Hepatocyte (in vitro differentiated cells): ENCODE measurements around the gene ZCCHC8. TPM values are rescaled to one million over a fixed set of nuclear protein-coding genes. Genes with fewer than 3 reads are reported as not detected.

Experiments used
- DNase-seq: peaks from one replicate; pipeline ENCODE4 v3.0.0-alpha.2; 2016; ENCODE audit warnings: low spot score
- H2AFZ ChIP-seq: fragments of 200-600 bp; sonication (generic); 2 replicates; pipeline ENCODE4 v1.6.0; 2016; ENCODE audit warnings: antibody characterized with exemption, mild to moderate bottlenecking
- H3K27ac ChIP-seq: fragments of 200-600 bp; sonication (generic); 2 replicates; pipeline ENCODE4 v1.5.1; 2016; ENCODE audit warnings: mild to moderate bottlenecking
- H3K27me3 ChIP-seq: fragments of 200-600 bp; sonication (generic); 2 replicates; pipeline ENCODE4 v1.6.1; 2016
- H3K36me3 ChIP-seq: fragments of 200-600 bp; sonication (generic); replicated peaks from 2 replicates; pipeline ENCODE4 v1.5.1; 2016; ENCODE audit warnings: low read depth; ENCODE audit not compliant: insufficient read depth
- H3K4me1 ChIP-seq: fragments of 200-600 bp; sonication (generic); 2 replicates; pipeline ENCODE4 v1.5.1; 2016; ENCODE audit warnings: mild to moderate bottlenecking, moderate library complexity; ENCODE audit not compliant: insufficient read depth
- H3K4me2 ChIP-seq: fragments of 200-600 bp; sonication (generic); 2 replicates; pipeline ENCODE4 v1.6.0; 2016
- H3K4me3 ChIP-seq: fragments of 200-600 bp; sonication (generic); 2 replicates; pipeline ENCODE4 v1.5.1; 2016; ENCODE audit warnings: mild to moderate bottlenecking
- H3K79me2 ChIP-seq: fragments of 200-600 bp; sonication (generic); 2 replicates; pipeline ENCODE4 v1.6.0; 2017; ENCODE audit warnings: mild to moderate bottlenecking
- H3K9me2 ChIP-seq: fragments of 200-600 bp; sonication (generic); replicated peaks from 2 replicates; pipeline ENCODE4 v1.6.0; 2017; ENCODE audit warnings: mild to moderate bottlenecking; ENCODE audit not compliant: insufficient read depth
- H3K9me3 ChIP-seq: fragments of 200-600 bp; sonication (generic); 2 replicates; pipeline ENCODE4 v1.5.1; 2016; ENCODE audit warnings: low read depth, mild to moderate bottlenecking
- H4K20me1 ChIP-seq: fragments of 200-600 bp; sonication (generic); 2 replicates; pipeline ENCODE4 v1.6.0; 2016; ENCODE audit warnings: mild to moderate bottlenecking; ENCODE audit not compliant: insufficient read depth, poor library complexity, severe bottlenecking
- CTCF ChIP-seq: fragments of 200-600 bp; sonication (generic); IDR thresholded peaks from 2 replicates; pipeline ENCODE4 v1.5.1; 2016; ENCODE audit warnings: antibody characterized with exemption, mild to moderate bottlenecking; ENCODE audit not compliant: poor library complexity
- EZH2 ChIP-seq: fragments of 200-600 bp; sonication (generic); IDR thresholded peaks from 2 replicates; pipeline ENCODE4 v1.6.1; 2016; ENCODE audit warnings: antibody characterized with exemption, mild to moderate bottlenecking, borderline replicate concordance
- EZH2phosphoT487 ChIP-seq: fragments of 200-600 bp; sonication (generic); IDR thresholded peaks from one replicate; pipeline ENCODE4 v1.6.1; 2018; ENCODE audit warnings: antibody characterized with exemption, mild to moderate bottlenecking, low read depth, moderate library complexity; ENCODE audit not compliant: unreplicated experiment, severe bottlenecking
- WGBS: methylation state at CpG from one replicate; pipeline ENCODE4 v1.1.6; 2016; ENCODE audit warnings: low lambda C conversion rate; ENCODE audit errors: missing lambda C conversion rate; 5-methylcytosine and 5-hydroxymethylcytosine counted together
- polyA plus RNA-seq: library from polyadenylated mRNA; unstranded; fragments of >200 nt; fragmentation: Nextera tagmentation; extraction: Ambion mirVana; gene quantifications from 2 replicates; pipeline ENCODE4 v1.2.1, GENCODE V29; 2016
- total RNA-seq: library from RNA; depleted of rRNA; stranded (reverse); fragments of >200 nt; gene quantifications from 2 replicates; pipeline ENCODE4 v1.2.3, GENCODE V29; 2014

Gene ZCCHC8
- total and polyA plus RNA-seq, 2 experiments from 2014 or later: 12.2 to 24.5 TPM

- Histone ChIP-seq H3K9me3 (no peaks in the 10 kb centered on the region), H4K20me1 (no peaks in the 10 kb centered on the region), H3K36me3 (no peaks in the 10 kb centered on the region), H3K9me2 (no peaks in the 10 kb centered on the region), H3K79me2 (peaks cover under 1% of the 10 kb centered on the region), H3K4me2 (no peak overlapping the region), H2AFZ (no peak overlapping the region), H3K4me1 (no peaks in the 10 kb centered on the region), H3K27ac (no peak overlapping the region), H3K4me3 (no peak overlapping the region), H3K27me3 (no peaks in the 10 kb centered on the region)
- 97% methylated on average over 6 of the region's 6 CpGs for WGBS
- no peak for TF ChIP-seq EZH2
- no peak for TF ChIP-seq CTCF
- TF ChIP-seq EZH2phosphoT487: no peak
- DNase-seq: no peak
These were observed 18.9 kb downstream of the ZCCHC8 start for GRCh38 chr12:122481861-122482260.

GRCh38 chr12:122480753-122481152 lies 20.0 kb downstream of the ZCCHC8 start:
- Histone ChIP-seq H3K27me3 (no peaks in the 10 kb centered on the region), H3K79me2 (no peaks in the 10 kb centered on the region), H3K27ac (no peak overlapping the region), H3K9me3 (no peaks in the 10 kb centered on the region), H3K4me1 (no peaks in the 10 kb centered on the region), H3K4me2 (no peak overlapping the region), H3K4me3 (no peak overlapping the region), H3K9me2 (no peaks in the 10 kb centered on the region), H2AFZ (no peak overlapping the region), H3K36me3 (no peaks in the 10 kb centered on the region), H4K20me1 (no peaks in the 10 kb centered on the region)
- WGBS: 97% methylated on average over 8 of the region's 8 CpGs
- TF ChIP-seq CTCF (no peak), EZH2 (no peak), EZH2phosphoT487 (no peak)
- no peak for DNase-seq

- Histone ChIP-seq H3K79me2 (no peaks in the 10 kb centered on the region), H3K27ac (no peak overlapping the region), H3K9me3 (no peaks in the 10 kb centered on the region), H3K4me1 (peaks cover 6% of the 10 kb centered on the region), H3K36me3 (no peaks in the 10 kb centered on the region), H2AFZ (no peak overlapping the region), H3K9me2 (no peaks in the 10 kb centered on the region), H3K4me2 (no peak overlapping the region), H4K20me1 (no peaks in the 10 kb centered on the region), H3K27me3 (no peaks in the 10 kb centered on the region), H3K4me3 (no peak overlapping the region)
- no peak for DNase-seq
- WGBS: 98% methylated on average over 2 of the region's 2 CpGs
- no peak for TF ChIP-seq EZH2
- TF ChIP-seq CTCF: no peak
- no peak for TF ChIP-seq EZH2phosphoT487
These were observed 26.4 kb downstream of the ZCCHC8 start for GRCh38 chr12:122474324-122474716.
